Glutamatergic neuron (in vitro differentiated cells): ENCODE data around the gene HEPN1. TPM values are rescaled to one million over a fixed set of nuclear protein-coding genes. Genes with fewer than 3 reads are reported as not detected.

ENCODE experiments used
- DNase-seq: peaks from one replicate; pipeline ENCODE4 v3.0.0; 2022
- H3K27ac Mint-ChIP-seq: one replicate; pipeline ENCODE4 v1.8.0; 2020; ENCODE audit warnings: mild to moderate bottlenecking, mixed read lengths, inconsistent platforms; ENCODE audit not compliant: unreplicated experiment
- H3K27me3 Mint-ChIP-seq: one replicate; pipeline ENCODE4 v1.8.0; 2020; ENCODE audit warnings: mild to moderate bottlenecking, moderate library complexity, mixed read lengths, inconsistent platforms; ENCODE audit not compliant: unreplicated experiment
- H3K36me3 Mint-ChIP-seq: one replicate; pipeline ENCODE4 v1.8.0; 2020; ENCODE audit warnings: mild to moderate bottlenecking, mixed read lengths, inconsistent platforms; ENCODE audit not compliant: unreplicated experiment
- H3K4me1 Mint-ChIP-seq: one replicate; pipeline ENCODE4 v1.8.0; 2020; ENCODE audit warnings: mild to moderate bottlenecking, low read depth, mixed read lengths, inconsistent platforms; ENCODE audit not compliant: unreplicated experiment
- H3K4me3 Mint-ChIP-seq: one replicate; pipeline ENCODE4 v1.8.0; 2020; ENCODE audit warnings: mild to moderate bottlenecking, mixed read lengths, inconsistent platforms; ENCODE audit not compliant: unreplicated experiment
- H3K9me3 Mint-ChIP-seq: one replicate; pipeline ENCODE4 v1.8.0; 2020; ENCODE audit warnings: mild to moderate bottlenecking, moderate library complexity, mixed read lengths, inconsistent platforms; ENCODE audit not compliant: unreplicated experiment
- CTCF ChIP-seq: fragments of 200-600 bp; sonication (generic); IDR thresholded peaks from one replicate; pipeline ENCODE4 v1.5.0; 2021; ENCODE audit not compliant: partially characterized antibody, unreplicated experiment
- total RNA-seq: library from RNA; stranded (reverse); fragmentation: NEBNext Ultra II Directional; extraction: Animal tissue kit (Norgen Biotek cat#: 25700); gene quantifications from one replicate; pipeline ENCODE4 v1.2.1, GENCODE V29; 2021; ENCODE audit not compliant: unreplicated experiment

The HEPN1 gene
- total RNA-seq, 1 donor from 2014 or later = not detected

- Mint-ChIP-seq H3K27me3 (peaks cover 11% of the 10 kb centered on the region), H3K4me1 (peaks cover 2% of the 10 kb centered on the region), H3K9me3 (no peaks in the 10 kb centered on the region), H3K36me3 (peaks cover 5% of the 10 kb centered on the region), H3K4me3 (no peak overlapping the region), H3K27ac (no peak overlapping the region)
- no peak for DNase-seq
- no peak for TF ChIP-seq CTCF
Observed at GRCh38 chr11:124882339-124883071, 36.5 kb upstream of the HEPN1 start.

- peaks cover 5% of the 10 kb centered on the region for H3K36me3 Mint-ChIP-seq
- no peak for DNase-seq
- H3K9me3 Mint-ChIP-seq = no peaks in the 10 kb centered on the region
- peaks cover 8% of the 10 kb centered on the region for H3K27me3 Mint-ChIP-seq
- H3K27ac Mint-ChIP-seq = no peak overlapping the region
- no peak overlapping the region for H3K4me3 Mint-ChIP-seq
- no peak for TF ChIP-seq CTCF
- H3K4me1 Mint-ChIP-seq = peaks cover 2% of the 10 kb centered on the region
Observed at GRCh38 chr11:124884340-124884739, 34.7 kb upstream of the HEPN1 start.

GRCh38 chr11:124884869-124885479, 34.1 kb upstream of the HEPN1 start:
- Mint-ChIP-seq H3K27ac (no peak overlapping the region), H3K27me3 (peaks cover 10% of the 10 kb centered on the region), H3K4me1 (peaks cover 2% of the 10 kb centered on the region), H3K9me3 (no peaks in the 10 kb centered on the region), H3K4me3 (no peak overlapping the region), H3K36me3 (peaks cover 5% of the 10 kb centered on the region)
- no peak for TF ChIP-seq CTCF
- DNase-seq = no peak

GRCh38 chr11:124886476-124886875, 32.6 kb upstream of the HEPN1 start:
- H3K4me3 Mint-ChIP-seq = no peak overlapping the region
- peaks cover 5% of the 10 kb centered on the region for H3K36me3 Mint-ChIP-seq
- peaks cover 8% of the 10 kb centered on the region for H3K27me3 Mint-ChIP-seq
- H3K27ac Mint-ChIP-seq = no peak overlapping the region
- H3K9me3 Mint-ChIP-seq = no peaks in the 10 kb centered on the region
- no peak for TF ChIP-seq CTCF
- peaks cover 6% of the 10 kb centered on the region for H3K4me1 Mint-ChIP-seq
- no peak for DNase-seq

- no peak for DNase-seq
- Mint-ChIP-seq H3K27ac (no peak overlapping the region), H3K36me3 (peaks cover 5% of the 10 kb centered on the region), H3K9me3 (no peaks in the 10 kb centered on the region), H3K27me3 (peaks cover 8% of the 10 kb centered on the region), H3K4me3 (no peak overlapping the region), H3K4me1 (peaks cover 7% of the 10 kb centered on the region)
- no peak for TF ChIP-seq CTCF
Observed at GRCh38 chr11:124886978-124887666, 31.9 kb upstream of the HEPN1 start.
